ENCODE data around the gene EMSY.
"Not testable (repeated sequence)": the region's sequence is repeated elsewhere in the genome, so short reads cannot be mapped to it uniquely, and the experiment has no call there.

EMSY gene

GRCh38 chr11:76444384-76445120 is at the start of gene EMSY:
Gene EMSY (plus strand): TSS chr11:76445018. CDS start chr11:76446939, 1,921 bp downstream.
- in situ Hi-C loops (cut with MboI; ENCODE audit: low pct_unique_long_range_greater_than_20kb, low sequenced_read_pairs), result no loop called here
- DNase-seq, result peak; percentile 99

- DNase-seq, result no peak
- in situ Hi-C loops (cut with MboI; ENCODE audit: low pct_unique_long_range_greater_than_20kb, low sequenced_read_pairs), result no loop called here
Measured at GRCh38 chr11:76395296-76395695, 49.5 kb upstream of the EMSY start.

GRCh38 chr11:76397383-76397782 is 47.4 kb upstream of the EMSY start:
- DNase-seq, result no peak
- in situ Hi-C loops (cut with MboI; ENCODE audit: low pct_unique_long_range_greater_than_20kb, low sequenced_read_pairs), result no loop called here

GRCh38 chr11:76400967-76401366 is 43.9 kb upstream of the EMSY start:
- in situ Hi-C loops (cut with MboI; ENCODE audit: low pct_unique_long_range_greater_than_20kb, low sequenced_read_pairs), result no loop called here
- DNase-seq, result no peak

- DNase-seq; in situ Hi-C loops (cut with MboI; ENCODE audit: low pct_unique_long_range_greater_than_20kb, low sequenced_read_pairs): not testable (repeated sequence)
Measured at GRCh38 chr11:76401484-76401883, 43.3 kb upstream of the EMSY start.

- no peak for DNase-seq
- in situ Hi-C loops (cut with MboI; ENCODE audit: low pct_unique_long_range_greater_than_20kb, low sequenced_read_pairs), result no loop called here
Measured at GRCh38 chr11:76406359-76406758, 38.5 kb upstream of the EMSY start.

- in situ Hi-C loops (cut with MboI; ENCODE audit: low pct_unique_long_range_greater_than_20kb, low sequenced_read_pairs), result no loop called here
- peak; percentile 18 for DNase-seq
Measured at GRCh38 chr11:76408171-76408965, 36.5 kb upstream of the EMSY start.

- in situ Hi-C loops (cut with MboI; ENCODE audit: low pct_unique_long_range_greater_than_20kb, low sequenced_read_pairs), result no loop called here
- DNase-seq, result no peak
Measured at GRCh38 chr11:76410851-76411357, 33.9 kb upstream of the EMSY start.

- in situ Hi-C loops (cut with MboI; ENCODE audit: low pct_unique_long_range_greater_than_20kb, low sequenced_read_pairs), result no loop called here
- DNase-seq, result no peak
Measured at GRCh38 chr11:76415073-76415472, 29.7 kb upstream of the EMSY start.

- DNase-seq, result peak; percentile 55
- in situ Hi-C loops (cut with MboI; ENCODE audit: low pct_unique_long_range_greater_than_20kb, low sequenced_read_pairs), result no loop called here
Measured at GRCh38 chr11:76419896-76420295, 24.9 kb upstream of the EMSY start.

- in situ Hi-C loops (cut with MboI; ENCODE audit: low pct_unique_long_range_greater_than_20kb, low sequenced_read_pairs), result no loop called here
Measured at GRCh38 chr11:76424379-76424778, 20.4 kb upstream of the EMSY start.

GRCh38 chr11:76424891-76425290 is 19.9 kb upstream of the EMSY start:
- DNase-seq, result no peak
- in situ Hi-C loops (cut with MboI; ENCODE audit: low pct_unique_long_range_greater_than_20kb, low sequenced_read_pairs), result no loop called here

More at GRCh38 chr11:76424379-76424778, 20.4 kb upstream of the EMSY start:
- DNase-seq, result no peak

- no peak for DNase-seq
- in situ Hi-C loops (cut with MboI; ENCODE audit: low pct_unique_long_range_greater_than_20kb, low sequenced_read_pairs), result no loop called here
Measured at GRCh38 chr11:76426660-76427059, 18.2 kb upstream of the EMSY start.

GRCh38 chr11:76436020-76436419 is 8.8 kb upstream of the EMSY start:
- in situ Hi-C loops (cut with MboI; ENCODE audit: low pct_unique_long_range_greater_than_20kb, low sequenced_read_pairs), result no loop called here
- DNase-seq, result no peak

- peak; percentile 8 for DNase-seq
- in situ Hi-C loops (cut with MboI; ENCODE audit: low pct_unique_long_range_greater_than_20kb, low sequenced_read_pairs), result no loop called here
Measured at GRCh38 chr11:76443268-76443980, 1.4 kb upstream of the EMSY start.

GRCh38 chr11:76444065-76444383 is 794 bp upstream of the EMSY start:
- DNase-seq, result no peak
- in situ Hi-C loops (cut with MboI; ENCODE audit: low pct_unique_long_range_greater_than_20kb, low sequenced_read_pairs), result no loop called here

- in situ Hi-C loops (cut with MboI; ENCODE audit: low pct_unique_long_range_greater_than_20kb, low sequenced_read_pairs), result no loop called here
Measured at GRCh38 chr11:76445121-76446084, 585 bp downstream of the EMSY start.

GRCh38 chr11:76448506-76448905 is 3.7 kb downstream of the EMSY start:
- no peak for DNase-seq
- in situ Hi-C loops (cut with MboI; ENCODE audit: low pct_unique_long_range_greater_than_20kb, low sequenced_read_pairs), result no loop called here

More at GRCh38 chr11:76445121-76446084, 585 bp downstream of the EMSY start:
- DNase-seq, result peak; percentile 93

GRCh38 chr11:76453248-76453647 is 8.4 kb downstream of the EMSY start:
- in situ Hi-C loops (cut with MboI; ENCODE audit: low pct_unique_long_range_greater_than_20kb, low sequenced_read_pairs), result no loop called here
- no peak for DNase-seq
